Measurements from ENCODE around the gene C6orf62.

The C6orf62 gene

DNA sequence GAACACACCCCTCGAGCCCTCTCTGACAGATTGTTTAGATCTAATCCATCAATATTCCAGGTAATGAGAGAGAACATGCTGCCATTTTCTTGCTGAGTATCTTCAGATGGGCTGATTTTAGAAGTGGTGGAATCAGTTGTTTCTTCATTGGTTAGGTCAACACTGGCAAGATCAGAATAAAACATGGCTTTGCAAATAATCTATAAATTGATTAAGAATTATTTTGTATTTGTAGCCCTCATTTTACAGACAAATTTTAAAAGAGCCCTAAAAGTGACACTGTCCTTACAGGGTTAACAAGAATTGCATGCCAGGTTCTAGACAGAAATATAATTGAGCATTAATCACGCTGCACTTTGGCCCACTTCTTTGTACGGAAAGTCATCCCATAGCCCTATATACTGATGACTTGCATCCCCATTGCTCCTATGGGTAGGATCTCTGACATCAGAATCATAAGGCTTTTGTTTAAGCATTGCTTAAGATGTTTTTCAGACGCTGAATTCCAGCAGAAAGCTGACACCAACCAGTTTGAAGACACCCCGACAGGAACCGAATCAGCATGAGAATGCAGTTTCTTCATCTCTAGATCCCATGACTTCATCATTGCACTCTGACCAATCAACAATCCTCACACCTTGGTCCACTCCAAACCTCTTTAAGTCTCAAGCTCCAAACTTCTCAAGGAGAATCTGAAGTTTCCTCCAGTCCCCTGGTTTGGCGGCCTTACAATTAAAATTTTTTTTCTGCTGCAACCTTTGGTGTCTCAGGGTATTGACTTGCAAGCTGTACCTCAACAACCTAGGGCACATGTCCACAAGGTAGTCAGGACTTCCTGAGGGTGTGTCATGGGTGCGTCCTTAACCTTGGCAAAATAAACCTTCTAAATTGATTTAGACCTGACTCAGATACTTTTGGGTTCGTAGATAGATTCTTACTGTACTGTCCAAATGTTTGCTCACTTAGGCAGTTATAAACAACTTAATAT lies 60.1 kb downstream of the C6orf62 start:
- FAIRE-seq = no peak

DNA sequence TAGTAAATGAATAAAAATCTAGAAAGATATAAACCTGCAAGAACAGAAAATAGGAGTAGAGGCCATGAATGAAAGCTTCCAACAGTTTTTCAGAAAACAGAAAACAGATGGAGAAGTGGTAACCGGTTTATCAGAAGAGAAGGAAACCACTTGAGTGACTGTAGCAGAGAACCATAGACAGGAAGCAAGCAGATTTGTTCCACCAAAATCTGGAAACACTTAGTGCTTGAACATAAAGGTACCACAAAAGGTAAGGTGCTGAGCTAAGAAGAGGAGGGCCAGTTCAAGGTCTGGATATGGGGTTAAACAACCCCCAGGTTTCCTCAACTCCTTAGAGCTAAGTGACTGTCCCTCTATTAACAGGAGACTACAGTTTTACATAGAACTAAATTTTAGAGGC lies 63.7 kb downstream of the C6orf62 start:
- no peak for FAIRE-seq
- TF ChIP-seq TAF1 (IDR thresholded peaks at IDR 0.05; ENCODE audit: low read depth, low read length) = no peak
- no peak for TF ChIP-seq POLR2A (IDR thresholded peaks at IDR 0.05; ENCODE audit: low read depth, low read length)
- no peak for TF ChIP-seq POLR2AphosphoS5 (IDR thresholded peaks at IDR 0.05; ENCODE audit: low read depth, low read length)
- no peak for TF ChIP-seq POU2F2 (IDR thresholded peaks at IDR 0.05; ENCODE audit: low read depth, low read length)
- no peak for TF ChIP-seq PAX5 (IDR thresholded peaks at IDR 0.05; ENCODE audit: insufficient read depth, low read length, severe bottlenecking)
- TF ChIP-seq SPI1 (IDR thresholded peaks at IDR 0.05; ENCODE audit: low read depth, low read length) = no peak
- no peak for DNase-seq (ENCODE audit: insufficient read length, low spot score)

More for the DNA sequence above, 60.1 kb downstream of the C6orf62 start:
- no peak for TF ChIP-seq POU2F2 (IDR thresholded peaks at IDR 0.05; ENCODE audit: low read depth, low read length)
- TF ChIP-seq PAX5 (IDR thresholded peaks at IDR 0.05; ENCODE audit: insufficient read depth, low read length, severe bottlenecking) = no peak
- TF ChIP-seq POLR2AphosphoS5 (IDR thresholded peaks at IDR 0.05; ENCODE audit: low read depth, low read length) = no peak
- TF ChIP-seq SPI1 (IDR thresholded peaks at IDR 0.05; ENCODE audit: low read depth, low read length) = no peak
- no peak for DNase-seq (ENCODE audit: insufficient read length, low spot score)

Data from GM12891 (cell line).